Colonic mucosa (tissue), 4 donors: ENCODE measurements around the gene TMCC1. TPM values are rescaled to one million over a fixed set of nuclear protein-coding genes. Genes with fewer than 3 reads are reported as not detected.

Experiments used
- DNase-seq: peaks from one replicate; pipeline ENCODE4 v3.0.0-alpha.2; 2020
- H3K27ac ChIP-seq: fragments of 200-600 bp; one replicate; pipeline ENCODE4 v1.8.0; 2021
- H3K27me3 ChIP-seq: fragments of 200-600 bp; one replicate; pipeline ENCODE4 v1.8.0; 2021
- H3K36me3 ChIP-seq: fragments of 200-600 bp; one replicate; pipeline ENCODE4 v1.8.0; 2021
- H3K4me1 ChIP-seq: fragments of 200-600 bp; one replicate; pipeline ENCODE4 v1.8.0; 2021; ENCODE audit warnings: mild to moderate bottlenecking
- H3K4me3 ChIP-seq: fragments of 200-600 bp; one replicate; pipeline ENCODE4 v1.8.0; 2021
- H3K9ac ChIP-seq, 2 donors: one replicate each; pipeline ENCODE4 v1.7.0; 2013; ENCODE audit warnings: control low read depth in 2 of 2, low read depth in 2 of 2, low read length in 2 of 2
- H3K9me3 ChIP-seq: fragments of 200-600 bp; one replicate; pipeline ENCODE4 v1.8.0; 2021
- intact Hi-C: fragments of 100-400 bp; cut with DNase I; formaldehyde crosslinking; loops from one replicate; pipeline ENCODE4 v1.14.1; 2022
- total RNA-seq, 2 donors: library from RNA; stranded (reverse); fragmentation: NEBNext Ultra II Directional in 1 of 2; extraction: Animal tissue kit (Norgen Biotek cat#: 25700) in 1 of 2; gene quantifications; one replicate each; pipeline ENCODE4 v1.2.1, GENCODE V29; 2021
- TF ChIP-seq, protein P1 (sequence below): fragments of 200-600 bp; IDR thresholded peaks from one replicate; pipeline ENCODE4 v1.8.0; 2022; ENCODE audit warnings: antibody characterized with exemption, mild to moderate bottlenecking
- donor health status: healthy.
- donor health status: DM: no; HTN: no; CAD: no.
- donor health status: DM: no; HTN: no; CAD: no.

The TMCC1 gene
- total RNA-seq, 2 donors from 2014 or later = 23.2 to 32.8 TPM

DNA sequence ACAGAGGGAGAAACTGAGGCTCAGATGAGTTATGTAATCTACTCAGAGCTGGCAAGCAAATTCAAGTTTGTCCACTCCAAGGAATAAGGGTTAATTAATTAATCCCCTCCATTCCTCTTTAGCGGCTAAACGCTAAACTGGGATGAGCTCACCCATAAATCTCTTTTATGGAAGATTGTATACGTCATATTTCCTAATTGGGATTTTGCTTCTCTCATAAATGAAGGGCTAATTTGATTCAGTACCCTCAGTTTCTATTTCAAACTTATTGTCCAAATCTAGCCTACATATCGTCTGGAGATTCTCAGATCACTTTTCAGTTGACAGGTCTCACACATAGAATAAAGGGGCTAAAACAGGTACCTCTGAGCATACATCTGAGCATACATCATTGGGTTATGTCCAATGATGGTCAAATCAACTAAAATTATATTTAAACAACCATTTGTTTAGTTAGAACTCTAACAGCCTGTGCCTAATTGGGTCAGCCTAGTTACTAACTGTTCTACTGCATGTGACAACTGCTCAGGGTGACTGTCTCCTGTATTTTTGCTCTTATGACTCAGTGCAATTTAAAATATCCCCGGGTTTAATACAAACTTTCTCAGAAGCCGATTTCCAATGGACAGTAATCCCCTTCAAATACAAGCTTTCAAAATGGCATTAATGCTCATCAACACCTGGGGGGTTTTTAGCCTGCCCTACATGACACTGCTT lies 229.4 kb downstream of the TMCC1 start:
- intact Hi-C loops = no loop called here
- no peaks in the 10 kb centered on the region for H3K27me3 ChIP-seq
- no peaks in the 10 kb centered on the region for H3K4me1 ChIP-seq
- no peaks in the 10 kb centered on the region for H3K36me3 ChIP-seq
- H3K27ac ChIP-seq = no peak overlapping the region
- H3K9me3 ChIP-seq = no peaks in the 10 kb centered on the region
- no peak overlapping the region for H3K4me3 ChIP-seq
- no peak for DNase-seq
- H3K9ac ChIP-seq = no peak overlapping the region
- TF ChIP-seq, protein P1, sequence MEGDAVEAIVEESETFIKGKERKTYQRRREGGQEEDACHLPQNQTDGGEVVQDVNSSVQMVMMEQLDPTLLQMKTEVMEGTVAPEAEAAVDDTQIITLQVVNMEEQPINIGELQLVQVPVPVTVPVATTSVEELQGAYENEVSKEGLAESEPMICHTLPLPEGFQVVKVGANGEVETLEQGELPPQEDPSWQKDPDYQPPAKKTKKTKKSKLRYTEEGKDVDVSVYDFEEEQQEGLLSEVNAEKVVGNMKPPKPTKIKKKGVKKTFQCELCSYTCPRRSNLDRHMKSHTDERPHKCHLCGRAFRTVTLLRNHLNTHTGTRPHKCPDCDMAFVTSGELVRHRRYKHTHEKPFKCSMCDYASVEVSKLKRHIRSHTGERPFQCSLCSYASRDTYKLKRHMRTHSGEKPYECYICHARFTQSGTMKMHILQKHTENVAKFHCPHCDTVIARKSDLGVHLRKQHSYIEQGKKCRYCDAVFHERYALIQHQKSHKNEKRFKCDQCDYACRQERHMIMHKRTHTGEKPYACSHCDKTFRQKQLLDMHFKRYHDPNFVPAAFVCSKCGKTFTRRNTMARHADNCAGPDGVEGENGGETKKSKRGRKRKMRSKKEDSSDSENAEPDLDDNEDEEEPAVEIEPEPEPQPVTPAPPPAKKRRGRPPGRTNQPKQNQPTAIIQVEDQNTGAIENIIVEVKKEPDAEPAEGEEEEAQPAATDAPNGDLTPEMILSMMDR = no peak

GRCh38 chr3:129663045-129663446 lies 230.5 kb downstream of the TMCC1 start:
- Histone ChIP-seq H3K9ac (no peak overlapping the region), H3K4me3 (no peak overlapping the region), H3K4me1 (peaks cover 2% of the 10 kb centered on the region), H3K27me3 (no peaks in the 10 kb centered on the region), H3K36me3 (no peaks in the 10 kb centered on the region), H3K9me3 (no peaks in the 10 kb centered on the region), H3K27ac (no peak overlapping the region)
- intact Hi-C loops = no loop called here
- TF ChIP-seq, protein P1 = no peak
- DNase-seq = no peak

GRCh38 chr3:129662191-129662608 lies 231.3 kb downstream of the TMCC1 start:
- Histone ChIP-seq H3K27me3 (no peaks in the 10 kb centered on the region), H3K4me3 (no peak overlapping the region), H3K36me3 (no peaks in the 10 kb centered on the region), H3K9ac (no peak overlapping the region), H3K9me3 (no peaks in the 10 kb centered on the region), H3K4me1 (peaks cover 7% of the 10 kb centered on the region), H3K27ac (no peak overlapping the region)
- DNase-seq = no peak
- intact Hi-C loops = no loop called here
- TF ChIP-seq, protein P1 = no peak

DNA sequence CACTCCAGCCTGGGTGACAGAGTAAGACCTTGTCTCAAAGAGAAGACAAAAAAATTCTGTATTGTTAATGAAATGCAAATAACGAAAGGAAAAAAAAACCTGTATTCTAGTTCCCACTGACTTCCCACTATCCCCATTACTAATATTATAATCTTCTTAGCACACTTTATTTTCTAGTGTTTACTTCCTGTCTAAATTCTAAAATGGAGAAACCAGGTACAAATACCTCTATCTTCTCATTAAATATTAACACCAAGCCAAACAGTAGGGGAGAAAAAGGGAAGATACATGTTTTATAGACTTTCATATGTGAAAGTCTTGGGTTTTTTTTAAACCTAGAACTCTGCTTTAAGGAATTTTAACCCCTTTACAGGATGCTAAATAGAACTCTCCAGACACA lies 231.7 kb downstream of the TMCC1 start:
- Histone ChIP-seq H3K9ac (no peak overlapping the region), H3K27ac (no peak overlapping the region), H3K4me3 (no peak overlapping the region), H3K4me1 (peaks cover 7% of the 10 kb centered on the region), H3K9me3 (no peaks in the 10 kb centered on the region), H3K36me3 (no peaks in the 10 kb centered on the region), H3K27me3 (no peaks in the 10 kb centered on the region)
- TF ChIP-seq, protein P1 = no peak
- intact Hi-C loops = no loop called here
- no peak for DNase-seq

DNA sequence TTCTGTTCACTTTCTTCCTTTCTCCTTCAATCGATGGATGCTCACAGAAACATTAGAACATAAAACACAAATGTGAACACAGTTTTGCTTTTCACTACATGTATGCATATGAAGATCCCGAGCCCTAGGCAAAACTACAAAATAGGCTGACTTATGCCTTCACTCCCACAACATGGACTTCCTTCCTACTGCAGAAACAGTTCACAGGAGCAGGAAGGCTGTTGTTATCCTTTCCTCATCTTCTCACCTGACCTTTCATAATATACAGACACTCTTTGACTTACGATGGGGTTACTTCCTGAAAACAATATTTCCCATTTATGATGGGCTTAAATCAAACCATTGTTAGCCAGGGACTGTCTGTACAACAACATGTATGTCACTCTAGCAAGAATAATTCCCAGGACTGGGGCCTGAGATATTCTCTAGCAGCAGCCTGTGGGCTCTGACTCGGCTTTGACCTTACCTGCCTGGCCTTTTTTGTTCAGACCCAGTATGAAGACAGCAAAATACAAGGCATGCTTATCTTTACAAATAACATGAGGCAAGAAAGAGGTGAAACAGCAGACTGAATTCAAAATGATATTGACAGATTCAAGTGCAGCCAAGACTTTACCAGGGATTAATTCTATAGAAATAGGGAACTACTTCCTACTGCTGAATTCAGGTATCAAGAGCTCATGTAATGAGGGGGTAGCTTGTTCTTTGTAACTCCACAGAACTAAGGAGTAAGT lies 235.2 kb downstream of the TMCC1 start:
- intact Hi-C loops = no loop called here
- Histone ChIP-seq H3K27ac (no peak overlapping the region), H3K4me3 (no peak overlapping the region), H3K27me3 (no peaks in the 10 kb centered on the region), H3K36me3 (no peaks in the 10 kb centered on the region), H3K4me1 (peaks cover 7% of the 10 kb centered on the region), H3K9ac (no peak overlapping the region), H3K9me3 (no peaks in the 10 kb centered on the region)
- no peak for DNase-seq
- TF ChIP-seq, protein P1 = no peak
